WTC11 (cell line): ENCODE data around the gene IFNE. TPM values are rescaled to one million over a fixed set of nuclear protein-coding genes. Genes with fewer than 3 reads are reported as not detected.

Experiments used
- ATAC-seq: fragments of 200-7000 bp; cut with Tn5 transposase; 2 replicates; pipeline ENCODE4 v1.10.0; 2021; ENCODE audit warnings: mild to moderate bottlenecking, moderate library complexity
- CTCF ChIA-PET: fragments of 300-600 bp; sonication (Branson Sonifier 250); formaldehyde crosslinking; loops from one replicate; lab custom pipeline; 2021; ENCODE audit warnings: antibody characterized with exemption; lab: Charles Lee
- POLR2A ChIA-PET: fragments of 350-600 bp; sonication (Branson Sonifier 250); formaldehyde crosslinking; loops from one replicate; lab custom pipeline; 2021; ENCODE audit warnings: antibody characterized with exemption; lab: Charles Lee
- DNase-seq: peaks from one replicate; pipeline ENCODE4 v3.0.0; 2021; ENCODE audit warnings: low spot score
- H3K27ac Mint-ChIP-seq: 2 replicates; pipeline ENCODE4 v1.8.0; 2021; ENCODE audit warnings: mixed read lengths
- H3K27me3 Mint-ChIP-seq: 2 replicates; pipeline ENCODE4 v1.8.0; 2021; ENCODE audit warnings: low read depth, mild to moderate bottlenecking, moderate library complexity, mixed read lengths
- H3K36me3 Mint-ChIP-seq: 2 replicates; pipeline ENCODE4 v1.8.0; 2021; ENCODE audit warnings: mixed read lengths
- H3K4me1 Mint-ChIP-seq: 2 replicates; pipeline ENCODE4 v1.8.0; 2022; ENCODE audit warnings: mixed read lengths
- H3K4me3 Mint-ChIP-seq: 2 replicates; pipeline ENCODE4 v1.8.0; 2021; ENCODE audit warnings: mild to moderate bottlenecking, moderate library complexity, mixed read lengths
- H3K9me3 Mint-ChIP-seq: 2 replicates; pipeline ENCODE4 v1.8.0; 2021; ENCODE audit warnings: mixed read lengths
- IRF2 ChIP-seq: sonication (generic); formaldehyde crosslinking; IDR thresholded peaks from 2 replicates; pipeline ENCODE4 v1.8.0; 2022; ENCODE audit warnings: low read depth, missing genetic modification reagents, borderline replicate concordance
- KAT7 ChIP-seq: sonication (generic); formaldehyde crosslinking; IDR thresholded peaks from 2 replicates; pipeline ENCODE4 v1.8.1; 2023; ENCODE audit warnings: missing genetic modification reagents, mild to moderate bottlenecking, borderline replicate concordance
- MYBL2 ChIP-seq: sonication (generic); formaldehyde crosslinking; IDR thresholded peaks from 2 replicates; pipeline ENCODE4 v1.8.1; 2023; ENCODE audit warnings: mild to moderate bottlenecking, moderate library complexity, missing genetic modification reagents
- NFATC4 ChIP-seq: fragments of 250-450 bp; sonication (Bioruptor Pico); IDR thresholded peaks from 2 replicates; pipeline ENCODE4 v1.9.0; 2021; ENCODE audit warnings: mild to moderate bottlenecking
- OVOL2 ChIP-seq: fragments of 250-450 bp; sonication (Bioruptor Pico); IDR thresholded peaks from 2 replicates; pipeline ENCODE4 v1.9.0; 2021; ENCODE audit warnings: mild to moderate bottlenecking, borderline replicate concordance
- TCF7 ChIP-seq: sonication (generic); formaldehyde crosslinking; IDR thresholded peaks from 2 replicates; pipeline ENCODE4 v1.8.0; 2022; ENCODE audit warnings: mild to moderate bottlenecking, low read depth, missing genetic modification reagents, moderate library complexity
- ZNF121 ChIP-seq: sonication (generic); formaldehyde crosslinking; IDR thresholded peaks from 2 replicates; pipeline ENCODE4 v1.8.0; 2023; ENCODE audit warnings: missing genetic modification reagents
- ZNF396 ChIP-seq: fragments of 250-450 bp; sonication (Bioruptor Pico); IDR thresholded peaks from 2 replicates; pipeline ENCODE4 v1.8.0; 2021; ENCODE audit warnings: mild to moderate bottlenecking, moderate library complexity, borderline replicate concordance
- microRNA-seq: library from miRNA; unstranded; fragments of <30 nt; microRNA quantifications from one replicate; pipeline ENCODE4 v1.2.0, GENCODE V29; 2022; ENCODE audit warnings: borderline number of aligned reads
- total RNA-seq: library from RNA; stranded (reverse); gene quantifications from 3 replicates; pipeline ENCODE4 v1.2.3, GENCODE V29; 2021
- TF ChIP-seq, protein P1 (sequence below): fragments of 250-450 bp; sonication (Bioruptor Pico); IDR thresholded peaks from 2 replicates; pipeline ENCODE4 v1.8.0; 2021; ENCODE audit warnings: mild to moderate bottlenecking
- TF ChIP-seq, protein P2 (sequence below): fragments of 200-600 bp; IDR thresholded peaks from 2 replicates; pipeline ENCODE4 v1.8.0; 2022; ENCODE audit warnings: antibody characterized with exemption
- TF ChIP-seq, protein P3 (sequence below): sonication (generic); formaldehyde crosslinking; IDR thresholded peaks from 2 replicates; pipeline ENCODE4 v1.8.0; 2022; ENCODE audit warnings: mild to moderate bottlenecking, missing genetic modification reagents
- TF ChIP-seq, protein P4 (sequence below): sonication (generic); formaldehyde crosslinking; IDR thresholded peaks from 2 replicates; pipeline ENCODE4 v1.8.0; 2022; ENCODE audit warnings: mild to moderate bottlenecking, missing genetic modification reagents
- TF ChIP-seq, protein P5 (sequence below): sonication (generic); formaldehyde crosslinking; IDR thresholded peaks from 2 replicates; pipeline ENCODE4 v1.8.0; 2023; ENCODE audit warnings: mild to moderate bottlenecking, missing genetic modification reagents
- TF ChIP-seq, protein P6 (sequence below): fragments of 250-450 bp; sonication (Bioruptor Pico); IDR thresholded peaks from 2 replicates; pipeline ENCODE4 v1.9.0; 2021; ENCODE audit warnings: mild to moderate bottlenecking

Gene IFNE
- total RNA-seq, 1 experiment from 2014 or later = 0.11 TPM

DNA sequence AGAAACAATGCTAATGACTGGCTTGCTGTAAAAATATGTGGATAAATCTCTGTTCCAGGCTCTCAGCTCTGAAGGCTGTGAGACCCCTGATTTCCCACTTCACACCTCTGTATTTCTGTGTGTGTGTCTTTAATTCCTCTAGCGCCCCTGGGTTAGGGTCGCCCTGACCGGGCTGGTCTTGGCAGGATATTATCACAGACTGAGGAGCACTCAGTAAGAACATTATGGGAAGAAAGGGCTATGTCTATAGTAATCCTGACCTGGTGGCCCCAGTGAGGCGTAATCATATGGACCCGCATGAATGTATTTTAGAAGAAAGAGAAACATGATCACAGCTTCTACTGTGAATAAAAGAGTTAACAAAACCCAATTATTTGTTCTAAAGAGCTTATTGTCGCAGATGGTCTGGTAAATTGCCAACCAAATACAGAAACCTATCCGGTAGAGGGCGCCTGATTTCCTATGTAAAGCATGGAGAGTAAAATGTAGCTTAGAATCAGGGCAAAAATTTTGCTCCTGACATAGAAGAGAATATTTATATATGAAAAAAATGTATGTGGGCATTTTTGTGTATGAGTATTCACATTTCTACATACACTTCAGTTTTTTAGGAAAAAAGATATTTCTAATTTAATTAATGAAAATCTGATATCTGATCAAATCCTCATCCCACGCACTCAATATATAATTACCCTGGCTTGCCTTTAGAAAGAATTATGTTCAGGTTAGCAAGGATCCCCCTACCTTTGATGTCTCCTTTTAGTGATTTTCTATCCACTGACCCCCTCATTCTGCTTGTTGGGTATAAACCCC is 47.7 kb downstream of the IFNE start:
- DNase-seq = peak; percentile 32
- no peak overlapping the region for H3K4me3 Mint-ChIP-seq
- H3K27me3 Mint-ChIP-seq = no peaks in the 10 kb centered on the region
- peaks cover 18% of the 10 kb centered on the region for H3K4me1 Mint-ChIP-seq
- H3K9me3 Mint-ChIP-seq = no peaks in the 10 kb centered on the region
- TF ChIP-seq, protein P1, sequence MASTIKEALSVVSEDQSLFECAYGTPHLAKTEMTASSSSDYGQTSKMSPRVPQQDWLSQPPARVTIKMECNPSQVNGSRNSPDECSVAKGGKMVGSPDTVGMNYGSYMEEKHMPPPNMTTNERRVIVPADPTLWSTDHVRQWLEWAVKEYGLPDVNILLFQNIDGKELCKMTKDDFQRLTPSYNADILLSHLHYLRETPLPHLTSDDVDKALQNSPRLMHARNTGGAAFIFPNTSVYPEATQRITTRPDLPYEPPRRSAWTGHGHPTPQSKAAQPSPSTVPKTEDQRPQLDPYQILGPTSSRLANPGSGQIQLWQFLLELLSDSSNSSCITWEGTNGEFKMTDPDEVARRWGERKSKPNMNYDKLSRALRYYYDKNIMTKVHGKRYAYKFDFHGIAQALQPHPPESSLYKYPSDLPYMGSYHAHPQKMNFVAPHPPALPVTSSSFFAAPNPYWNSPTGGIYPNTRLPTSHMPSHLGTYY (CRISPR knock-in tag) = no peak
- TF ChIP-seq, protein P2, sequence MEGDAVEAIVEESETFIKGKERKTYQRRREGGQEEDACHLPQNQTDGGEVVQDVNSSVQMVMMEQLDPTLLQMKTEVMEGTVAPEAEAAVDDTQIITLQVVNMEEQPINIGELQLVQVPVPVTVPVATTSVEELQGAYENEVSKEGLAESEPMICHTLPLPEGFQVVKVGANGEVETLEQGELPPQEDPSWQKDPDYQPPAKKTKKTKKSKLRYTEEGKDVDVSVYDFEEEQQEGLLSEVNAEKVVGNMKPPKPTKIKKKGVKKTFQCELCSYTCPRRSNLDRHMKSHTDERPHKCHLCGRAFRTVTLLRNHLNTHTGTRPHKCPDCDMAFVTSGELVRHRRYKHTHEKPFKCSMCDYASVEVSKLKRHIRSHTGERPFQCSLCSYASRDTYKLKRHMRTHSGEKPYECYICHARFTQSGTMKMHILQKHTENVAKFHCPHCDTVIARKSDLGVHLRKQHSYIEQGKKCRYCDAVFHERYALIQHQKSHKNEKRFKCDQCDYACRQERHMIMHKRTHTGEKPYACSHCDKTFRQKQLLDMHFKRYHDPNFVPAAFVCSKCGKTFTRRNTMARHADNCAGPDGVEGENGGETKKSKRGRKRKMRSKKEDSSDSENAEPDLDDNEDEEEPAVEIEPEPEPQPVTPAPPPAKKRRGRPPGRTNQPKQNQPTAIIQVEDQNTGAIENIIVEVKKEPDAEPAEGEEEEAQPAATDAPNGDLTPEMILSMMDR = peak; percentile 34; the same call in 1 of the 2 replicates
- POLR2A ChIA-PET = no interaction called here
- H3K27ac Mint-ChIP-seq = no peak overlapping the region
- no peaks in the 10 kb centered on the region for H3K36me3 Mint-ChIP-seq
- CTCF ChIA-PET = interaction anchor here (0.6 to 1.9 kb wide), 48 partner anchors 10 to 368 kb away, joined by 3 to 34 read pairs (median 4); partner anchors contain the start of genes IFNA8, KLHL9 and MTAP
- ATAC-seq = peak; percentile 64

DNA sequence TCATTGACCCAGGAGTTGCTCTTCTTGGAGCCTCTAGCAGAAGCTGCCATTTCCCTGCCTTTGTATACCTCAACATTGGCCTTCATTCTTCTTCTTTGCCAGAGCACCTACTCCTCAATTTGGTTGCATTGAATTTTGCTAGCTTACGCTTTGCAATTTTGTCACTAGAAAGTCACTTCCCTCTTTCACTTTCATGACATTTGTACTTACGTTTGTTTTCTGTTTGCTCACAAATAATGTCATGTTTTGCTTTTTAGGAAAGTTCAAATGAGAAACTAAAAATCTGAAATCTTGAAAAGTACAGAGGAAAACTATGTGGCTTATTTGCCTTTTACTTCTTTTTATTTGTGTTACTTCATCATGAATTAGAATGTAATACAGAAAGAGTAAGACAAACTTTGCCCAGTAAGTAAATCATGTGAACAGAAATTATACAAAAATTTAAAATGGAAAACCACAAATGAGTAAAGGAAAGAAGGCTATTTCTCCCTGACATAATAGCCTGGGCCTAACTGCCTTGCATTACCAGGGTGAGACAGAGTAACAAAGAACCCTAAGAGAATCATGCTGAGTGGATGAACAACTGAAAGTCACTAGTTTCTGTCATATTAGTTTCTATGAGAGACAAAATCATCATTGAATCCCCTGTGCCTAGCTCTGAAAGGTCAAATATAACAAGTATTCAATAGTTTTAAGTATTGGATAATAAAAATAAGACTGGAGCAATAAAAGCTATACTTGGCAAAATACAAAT is 49.3 kb downstream of the IFNE start:
- ATAC-seq (no peak), DNase-seq (no peak)
- Mint-ChIP-seq H3K4me1 (peaks cover 33% of the 10 kb centered on the region), H3K27me3 (no peaks in the 10 kb centered on the region), H3K4me3 (no peak overlapping the region), H3K9me3 (no peaks in the 10 kb centered on the region), H3K27ac (no peak overlapping the region), H3K36me3 (no peaks in the 10 kb centered on the region)
- ChIA-PET POLR2A (no interaction called here), CTCF (interaction anchor here (0.6 to 1.4 kb wide), 2 partner anchors 37 to 114 kb away, joined by 3 to 5 read pairs; no protein-coding TSS in a partner anchor)
- no peak for TF ChIP-seq NFATC4
- TF ChIP-seq, protein P3, sequence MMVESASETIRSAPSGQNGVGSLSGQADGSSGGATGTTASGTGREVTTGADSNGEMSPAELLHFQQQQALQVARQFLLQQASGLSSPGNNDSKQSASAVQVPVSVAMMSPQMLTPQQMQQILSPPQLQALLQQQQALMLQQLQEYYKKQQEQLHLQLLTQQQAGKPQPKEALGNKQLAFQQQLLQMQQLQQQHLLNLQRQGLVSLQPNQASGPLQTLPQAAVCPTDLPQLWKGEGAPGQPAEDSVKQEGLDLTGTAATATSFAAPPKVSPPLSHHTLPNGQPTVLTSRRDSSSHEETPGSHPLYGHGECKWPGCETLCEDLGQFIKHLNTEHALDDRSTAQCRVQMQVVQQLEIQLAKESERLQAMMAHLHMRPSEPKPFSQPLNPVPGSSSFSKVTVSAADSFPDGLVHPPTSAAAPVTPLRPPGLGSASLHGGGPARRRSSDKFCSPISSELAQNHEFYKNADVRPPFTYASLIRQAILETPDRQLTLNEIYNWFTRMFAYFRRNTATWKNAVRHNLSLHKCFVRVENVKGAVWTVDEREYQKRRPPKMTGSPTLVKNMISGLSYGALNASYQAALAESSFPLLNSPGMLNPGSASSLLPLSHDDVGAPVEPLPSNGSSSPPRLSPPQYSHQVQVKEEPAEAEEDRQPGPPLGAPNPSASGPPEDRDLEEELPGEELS (CRISPR knock-in tag) = no peak
- no peak for TF ChIP-seq IRF2
- no peak for TF ChIP-seq KAT7 (CRISPR knock-in tag)
- TF ChIP-seq, protein P4, sequence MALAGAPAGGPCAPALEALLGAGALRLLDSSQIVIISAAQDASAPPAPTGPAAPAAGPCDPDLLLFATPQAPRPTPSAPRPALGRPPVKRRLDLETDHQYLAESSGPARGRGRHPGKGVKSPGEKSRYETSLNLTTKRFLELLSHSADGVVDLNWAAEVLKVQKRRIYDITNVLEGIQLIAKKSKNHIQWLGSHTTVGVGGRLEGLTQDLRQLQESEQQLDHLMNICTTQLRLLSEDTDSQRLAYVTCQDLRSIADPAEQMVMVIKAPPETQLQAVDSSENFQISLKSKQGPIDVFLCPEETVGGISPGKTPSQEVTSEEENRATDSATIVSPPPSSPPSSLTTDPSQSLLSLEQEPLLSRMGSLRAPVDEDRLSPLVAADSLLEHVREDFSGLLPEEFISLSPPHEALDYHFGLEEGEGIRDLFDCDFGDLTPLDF (CRISPR knock-in tag) = no peak
- TF ChIP-seq, protein P5, sequence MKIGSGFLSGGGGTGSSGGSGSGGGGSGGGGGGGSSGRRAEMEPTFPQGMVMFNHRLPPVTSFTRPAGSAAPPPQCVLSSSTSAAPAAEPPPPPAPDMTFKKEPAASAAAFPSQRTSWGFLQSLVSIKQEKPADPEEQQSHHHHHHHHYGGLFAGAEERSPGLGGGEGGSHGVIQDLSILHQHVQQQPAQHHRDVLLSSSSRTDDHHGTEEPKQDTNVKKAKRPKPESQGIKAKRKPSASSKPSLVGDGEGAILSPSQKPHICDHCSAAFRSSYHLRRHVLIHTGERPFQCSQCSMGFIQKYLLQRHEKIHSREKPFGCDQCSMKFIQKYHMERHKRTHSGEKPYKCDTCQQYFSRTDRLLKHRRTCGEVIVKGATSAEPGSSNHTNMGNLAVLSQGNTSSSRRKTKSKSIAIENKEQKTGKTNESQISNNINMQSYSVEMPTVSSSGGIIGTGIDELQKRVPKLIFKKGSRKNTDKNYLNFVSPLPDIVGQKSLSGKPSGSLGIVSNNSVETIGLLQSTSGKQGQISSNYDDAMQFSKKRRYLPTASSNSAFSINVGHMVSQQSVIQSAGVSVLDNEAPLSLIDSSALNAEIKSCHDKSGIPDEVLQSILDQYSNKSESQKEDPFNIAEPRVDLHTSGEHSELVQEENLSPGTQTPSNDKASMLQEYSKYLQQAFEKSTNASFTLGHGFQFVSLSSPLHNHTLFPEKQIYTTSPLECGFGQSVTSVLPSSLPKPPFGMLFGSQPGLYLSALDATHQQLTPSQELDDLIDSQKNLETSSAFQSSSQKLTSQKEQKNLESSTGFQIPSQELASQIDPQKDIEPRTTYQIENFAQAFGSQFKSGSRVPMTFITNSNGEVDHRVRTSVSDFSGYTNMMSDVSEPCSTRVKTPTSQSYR = no peak
- TF ChIP-seq ZNF396 (CRISPR knock-in tag) = no peak
- TF ChIP-seq TCF7 (CRISPR knock-in tag) = no peak
- TF ChIP-seq OVOL2 (CRISPR knock-in tag) = no peak
- TF ChIP-seq, protein P6, sequence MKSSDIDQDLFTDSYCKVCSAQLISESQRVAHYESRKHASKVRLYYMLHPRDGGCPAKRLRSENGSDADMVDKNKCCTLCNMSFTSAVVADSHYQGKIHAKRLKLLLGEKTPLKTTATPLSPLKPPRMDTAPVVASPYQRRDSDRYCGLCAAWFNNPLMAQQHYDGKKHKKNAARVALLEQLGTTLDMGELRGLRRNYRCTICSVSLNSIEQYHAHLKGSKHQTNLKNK (CRISPR knock-in tag) = no peak
- TF ChIP-seq ZNF121 (CRISPR knock-in tag) = no peak
- TF ChIP-seq MYBL2 = no peak

Small RNA genes lying within 50 kb of the gene (microRNA-seq; reads per million reads assigned to microRNA genes)
- 305 reads per million, percentile 79 among the genes with 10 or more reads in this experiment for gene MIR31

Other genes starting within 250 kb of the IFNE start
- not detected in 3 replicates for gene IFNA14, start 242.3 kb downstream of the IFNE start, total RNA-seq
- gene IFNA5, start 177.0 kb downstream of the IFNE start, total RNA-seq = not detected in 3 replicates
- 15.6 to 17.4 TPM (median 16.1 TPM) in 3 replicates for gene KLHL9, start 146.9 kb downstream of the IFNE start, total RNA-seq
- not detected in 3 replicates for gene IFNA6, start 131.4 kb downstream of the IFNE start, total RNA-seq
- not detected in 3 replicates for gene IFNA13, start 114.3 kb downstream of the IFNE start, total RNA-seq
- not detected in 3 replicates for gene IFNA2, start 96.9 kb downstream of the IFNE start, total RNA-seq
- gene IFNA8, start 73.2 kb downstream of the IFNE start, total RNA-seq = not detected in 3 replicates
- gene IFNA1, start 41.9 kb downstream of the IFNE start, total RNA-seq = not detected in 3 replicates